T-helper 1 cell treated with Interleukin-12 subunit alpha and Interleukin-12 subunit beta and Interleukin-4 antibody, amounts not matched to agents 30 ng/mL and 1 ng/mL, for 36 hours (primary cell): ENCODE measurements around the gene KBTBD13. TPM values are rescaled to one million over a fixed set of nuclear protein-coding genes. Genes with fewer than 3 reads are reported as not detected.

Source experiments
- intact Hi-C: fragments of 100-400 bp; cut with micrococcal nuclease; formaldehyde crosslinking; loops from one replicate; pipeline ENCODE4 v1.15.1; 2024
- total RNA-seq: library from RNA; stranded (reverse); gene quantifications from 2 replicates; pipeline ENCODE4 v1.2.3, GENCODE V29; 2022

KBTBD13 gene
- total RNA-seq, 1 donor from 2014 or later: not detected

GRCh38 chr15:65050270-65050669 is 26.3 kb upstream of the KBTBD13 start:
- intact Hi-C loops: no loop called here

- intact Hi-C loops: no loop called here
Observed at GRCh38 chr15:65051266-65051665, 25.3 kb upstream of the KBTBD13 start.

GRCh38 chr15:65052956-65053355 is 23.6 kb upstream of the KBTBD13 start:
- intact Hi-C loops: no loop called here

- intact Hi-C loops: loop anchor here (1.0 kb wide), 5 partner anchors 47 to 331 kb away; partner anchors contain the start of gene RNU5B-1
Observed at GRCh38 chr15:65054333-65055200, 22.0 kb upstream of the KBTBD13 start.

- intact Hi-C loops: no loop called here
Observed at GRCh38 chr15:65055201-65055870, 21.2 kb upstream of the KBTBD13 start.

- intact Hi-C loops: no loop called here
Observed at GRCh38 chr15:65056106-65056505, 20.4 kb upstream of the KBTBD13 start.

- intact Hi-C loops: no loop called here
Observed at GRCh38 chr15:65056868-65057548, 19.5 kb upstream of the KBTBD13 start.

- intact Hi-C loops: no loop called here
Observed at GRCh38 chr15:65057549-65057940, 19.0 kb upstream of the KBTBD13 start.

GRCh38 chr15:65058394-65059368 is 17.9 kb upstream of the KBTBD13 start:
- intact Hi-C loops: no loop called here

GRCh38 chr15:65059369-65059750 is 17.2 kb upstream of the KBTBD13 start:
- intact Hi-C loops: no loop called here

- intact Hi-C loops: no loop called here
Observed at GRCh38 chr15:65059931-65060596, 16.5 kb upstream of the KBTBD13 start.

GRCh38 chr15:65060641-65061397 is 15.7 kb upstream of the KBTBD13 start:
- intact Hi-C loops: no loop called here

- intact Hi-C loops: no loop called here
Observed at GRCh38 chr15:65062061-65062460, 14.5 kb upstream of the KBTBD13 start.

GRCh38 chr15:65062726-65063125 is 13.8 kb upstream of the KBTBD13 start:
- intact Hi-C loops: no loop called here

GRCh38 chr15:65066001-65066634 is 10.4 kb upstream of the KBTBD13 start:
- intact Hi-C loops: no loop called here

- intact Hi-C loops: no loop called here
Observed at GRCh38 chr15:65066635-65067316, 9.8 kb upstream of the KBTBD13 start.

GRCh38 chr15:65067317-65067644 is 9.3 kb upstream of the KBTBD13 start:
- intact Hi-C loops: no loop called here

- intact Hi-C loops: no loop called here
Observed at GRCh38 chr15:65067645-65068402, 8.7 kb upstream of the KBTBD13 start, which contains the start of gene RASL12. Gene RASL12 (minus strand): TSS chr15:65067991. CDS start chr15:65067835, 156 bp downstream.
